Cardiac muscle cell (in vitro differentiated cells and primary cell): ENCODE results near the gene POP5. TPM values are rescaled to one million over a fixed set of nuclear protein-coding genes. Genes with fewer than 3 reads are reported as not detected.
A peak's percentile ranks its signal among the peaks of the same experiment; 100 is the strongest.
"Not testable (repeated sequence)": the region's sequence is repeated elsewhere in the genome, so short reads cannot be mapped to it uniquely, and the experiment has no call there.

Source experiments
- DNase-seq, 2 donors: peaks; one replicate each; pipeline versions ENCODE4 v3.0.0 to v3.0.0-alpha.2; 2010 to 2017; ENCODE audit warnings: low read depth in 1 of 2, low spot score in 1 of 2
- H3K27ac ChIP-seq: fragments of 200-600 bp; sonication (generic); 2 replicates; pipeline ENCODE4 v1.5.1; 2016
- H3K27me3 ChIP-seq: fragments of 200-600 bp; sonication (generic); 2 replicates; pipeline ENCODE4 v1.6.0; 2016; ENCODE audit warnings: control low read depth
- H3K36me3 ChIP-seq: fragments of 200-600 bp; sonication (generic); 2 replicates; pipeline ENCODE4 v1.5.1; 2016; ENCODE audit warnings: control low read depth
- H3K4me1 ChIP-seq: fragments of 200-600 bp; sonication (generic); 2 replicates; pipeline ENCODE4 v1.8.1; 2017; ENCODE audit warnings: low read depth, mild to moderate bottlenecking, mixed run types
- H3K4me3 ChIP-seq: fragments of 200-600 bp; sonication (generic); 2 replicates; pipeline ENCODE4 v1.5.1; 2016; ENCODE audit warnings: mild to moderate bottlenecking
- H3K9me3 ChIP-seq: fragments of 200-600 bp; sonication (generic); 2 replicates; pipeline ENCODE4 v1.5.1; 2017; ENCODE audit warnings: low read depth, mild to moderate bottlenecking, control low read depth
- polyA plus RNA-seq: library from polyadenylated mRNA; unstranded; fragments of >200 nt; fragmentation: Nextera tagmentation; extraction: Ambion mirVana; gene quantifications from 2 replicates; pipeline ENCODE4 v1.2.1, GENCODE V29; 2016
- total RNA-seq: library from RNA; depleted of rRNA; stranded (reverse); fragments of >200 nt; gene quantifications from 2 replicates; pipeline ENCODE4 v1.2.3, GENCODE V29; 2016
- TF ChIP-seq, protein P1 (sequence below): IDR thresholded peaks from 2 replicates; pipeline ENCODE4 v1.5.1; 2012; ENCODE audit warnings: low read depth, mild to moderate bottlenecking, low read length

The POP5 gene
- total and polyA plus RNA-seq, 2 experiments from 2014 or later = 27.9 to 75.3 TPM

DNA sequence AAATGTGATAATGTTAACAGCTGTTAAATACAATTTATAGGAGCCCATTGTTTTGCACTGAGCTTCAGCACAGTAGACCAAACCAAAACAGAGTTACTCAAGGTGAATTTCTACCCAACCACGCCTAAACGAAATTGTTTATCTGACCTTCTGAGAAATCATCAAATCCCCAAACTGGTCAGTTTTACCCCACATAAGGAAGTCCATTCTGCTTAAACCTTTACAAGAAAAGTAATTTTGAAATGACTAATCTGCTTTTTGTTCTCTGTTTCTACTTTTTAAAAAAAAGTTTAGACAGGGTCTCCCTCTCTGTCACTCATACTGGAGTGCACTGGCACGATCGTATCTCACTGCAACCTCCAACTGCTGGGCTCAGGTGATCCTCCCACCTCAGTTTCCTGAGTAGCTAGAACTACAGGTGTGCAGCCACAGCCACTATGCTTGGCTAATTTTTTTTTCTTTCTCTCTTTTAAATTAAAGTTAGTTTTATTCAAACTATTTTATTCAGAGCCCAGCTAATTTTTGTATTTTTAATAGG lies 48.4 kb downstream of the POP5 start:
- Histone ChIP-seq H3K36me3 (no peaks in the 10 kb centered on the region), H3K27ac (no peak overlapping the region), H3K4me1 (peaks cover 31% of the 10 kb centered on the region), H3K27me3 (no peaks in the 10 kb centered on the region), H3K4me3 (no peak overlapping the region), H3K9me3 (no peaks in the 10 kb centered on the region)
- TF ChIP-seq, protein P1, sequence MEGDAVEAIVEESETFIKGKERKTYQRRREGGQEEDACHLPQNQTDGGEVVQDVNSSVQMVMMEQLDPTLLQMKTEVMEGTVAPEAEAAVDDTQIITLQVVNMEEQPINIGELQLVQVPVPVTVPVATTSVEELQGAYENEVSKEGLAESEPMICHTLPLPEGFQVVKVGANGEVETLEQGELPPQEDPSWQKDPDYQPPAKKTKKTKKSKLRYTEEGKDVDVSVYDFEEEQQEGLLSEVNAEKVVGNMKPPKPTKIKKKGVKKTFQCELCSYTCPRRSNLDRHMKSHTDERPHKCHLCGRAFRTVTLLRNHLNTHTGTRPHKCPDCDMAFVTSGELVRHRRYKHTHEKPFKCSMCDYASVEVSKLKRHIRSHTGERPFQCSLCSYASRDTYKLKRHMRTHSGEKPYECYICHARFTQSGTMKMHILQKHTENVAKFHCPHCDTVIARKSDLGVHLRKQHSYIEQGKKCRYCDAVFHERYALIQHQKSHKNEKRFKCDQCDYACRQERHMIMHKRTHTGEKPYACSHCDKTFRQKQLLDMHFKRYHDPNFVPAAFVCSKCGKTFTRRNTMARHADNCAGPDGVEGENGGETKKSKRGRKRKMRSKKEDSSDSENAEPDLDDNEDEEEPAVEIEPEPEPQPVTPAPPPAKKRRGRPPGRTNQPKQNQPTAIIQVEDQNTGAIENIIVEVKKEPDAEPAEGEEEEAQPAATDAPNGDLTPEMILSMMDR = no peak
- no peak for DNase-seq

DNA sequence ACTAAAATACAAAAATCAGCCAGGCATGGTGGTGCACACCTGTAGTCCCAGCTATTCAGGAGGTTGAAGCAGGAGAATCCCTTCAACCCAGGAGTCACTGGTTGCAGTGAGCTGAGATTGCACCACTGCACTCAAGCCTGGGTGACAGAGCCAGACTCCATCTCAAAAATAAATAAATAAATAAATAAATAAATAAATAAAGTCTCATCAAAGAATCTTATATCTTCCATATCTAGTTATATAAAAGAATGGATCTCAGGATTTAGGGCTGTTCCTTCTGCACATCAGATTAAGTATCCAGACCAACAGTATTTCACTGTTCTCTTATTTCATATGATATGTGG lies 50.8 kb downstream of the POP5 start:
- not testable (repeated sequence) for DNase-seq, H3K9me3 ChIP-seq, H3K27me3 ChIP-seq, H3K4me1 ChIP-seq, H3K4me3 ChIP-seq, H3K27ac ChIP-seq, H3K36me3 ChIP-seq

DNA sequence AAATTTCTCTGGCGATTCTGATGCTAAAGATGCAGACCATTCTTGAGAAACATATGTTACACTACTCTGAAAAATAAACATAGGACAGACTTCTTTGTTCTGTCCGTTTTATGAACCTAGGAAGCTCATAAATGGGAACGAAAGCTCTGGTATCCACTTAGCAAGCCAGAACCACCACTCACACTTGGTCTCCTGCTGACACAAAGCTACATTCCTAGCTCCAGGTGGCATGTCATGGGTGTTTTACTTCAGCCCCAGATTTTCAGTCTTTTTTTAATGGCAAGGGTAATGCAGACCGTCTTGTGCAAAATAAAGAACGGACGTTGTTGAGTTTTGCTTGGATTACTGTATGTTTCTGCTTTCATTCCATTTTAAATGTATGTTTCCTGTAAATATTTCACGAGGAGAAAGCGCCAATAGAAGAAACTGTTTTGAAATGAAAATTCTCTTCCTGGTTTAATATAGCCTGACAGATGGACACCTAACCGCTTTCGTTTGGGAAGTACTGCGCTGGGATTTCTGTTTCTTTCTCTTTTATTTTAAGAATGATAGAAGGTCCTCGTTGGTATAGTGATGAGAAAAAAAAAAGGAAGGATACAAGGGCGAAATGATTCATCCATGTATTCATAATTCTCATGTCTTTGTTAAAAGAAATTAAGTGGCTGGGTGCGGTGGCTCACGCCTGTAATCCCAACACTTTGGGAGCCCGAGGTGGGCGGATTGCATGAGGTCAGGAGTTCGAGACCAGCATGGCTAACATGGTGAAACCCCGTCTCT lies 51.4 kb downstream of the POP5 start:
- H3K36me3 ChIP-seq = no peaks in the 10 kb centered on the region
- H3K9me3 ChIP-seq = no peaks in the 10 kb centered on the region
- DNase-seq = peak; percentile 46 to 55
- H3K4me1 ChIP-seq = peaks cover 6% of the 10 kb centered on the region
- no peaks in the 10 kb centered on the region for H3K27me3 ChIP-seq
- H3K4me3 ChIP-seq = peak overlapping the region; percentile 73
- TF ChIP-seq, protein P1 = no peak
- peak overlapping the region; percentile 93 for H3K27ac ChIP-seq

DNA sequence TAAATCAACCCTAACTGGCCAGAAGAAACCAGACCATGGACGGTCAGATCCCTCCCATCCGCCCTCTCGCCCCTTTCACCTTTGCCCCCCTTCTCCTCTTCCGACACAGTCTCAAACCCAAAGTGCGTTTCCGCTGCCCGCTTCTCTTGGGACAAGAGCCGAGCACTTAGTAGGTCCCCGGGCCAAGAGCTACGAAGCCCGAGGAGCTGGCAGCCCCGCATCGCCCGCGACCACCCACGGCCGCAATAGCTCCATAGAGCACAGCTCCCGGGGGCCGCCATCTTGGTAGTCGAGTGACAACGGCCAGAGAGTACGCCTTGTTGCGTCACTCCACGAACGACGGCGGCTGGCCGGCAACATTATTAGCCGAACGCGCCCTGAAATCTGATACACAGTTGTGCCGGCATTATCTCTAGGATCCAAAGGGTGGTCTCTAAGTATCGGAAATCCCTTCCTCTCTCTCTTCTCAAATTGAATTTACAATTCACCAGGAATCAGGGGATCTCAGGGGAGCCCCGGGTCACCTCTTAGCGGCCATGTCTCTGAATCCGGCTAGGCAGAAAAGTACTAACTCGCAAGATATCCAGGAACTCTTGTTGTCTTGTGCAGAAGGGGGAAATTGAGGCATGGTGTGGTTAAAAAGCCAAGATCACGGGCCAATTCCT lies 52.2 kb downstream of the POP5 start, which contains the start of gene COQ5:
TSS of gene COQ5 (minus strand) at position 298 of the 665 bp plus-strand sequence. CDS start at position 281, 17 bp downstream.
- TF ChIP-seq, protein P1 = no peak
- DNase-seq = peak; percentile 87 to 92
- peak within 1 kb of the TSS; percentile 93 for H3K27ac ChIP-seq
- peak within 1 kb of the TSS; percentile 73 for H3K4me3 ChIP-seq
- H3K4me1 ChIP-seq = peaks cover 6% of the 10 kb centered on the region
- no peaks in the 10 kb centered on the region for H3K27me3 ChIP-seq
- no peaks in the 10 kb centered on the region for H3K36me3 ChIP-seq
- no peaks in the 10 kb centered on the region for H3K9me3 ChIP-seq

Other genes with a start within 250 kb of the POP5 start
- 22.5 and 28.8 TPM in 2 replicates for gene MSI1, start 212.2 kb downstream of the POP5 start, total RNA-seq
- gene MSI1, start 212.2 kb downstream of the POP5 start, polyA plus RNA-seq = 26.2 and 38.7 TPM in 2 replicates
- gene COX6A1, start 143.3 kb downstream of the POP5 start, total RNA-seq = 759 and 1,227 TPM in 2 replicates
- gene COX6A1, start 143.3 kb downstream of the POP5 start, polyA plus RNA-seq = 1,076 and 1,511 TPM in 2 replicates
- 11.9 and 21.1 TPM in 2 replicates for gene TRIAP1, start 135.0 kb downstream of the POP5 start, total RNA-seq
- 41.9 and 58.8 TPM in 2 replicates for gene TRIAP1, start 135.0 kb downstream of the POP5 start, polyA plus RNA-seq
- 13.8 and 19.3 TPM in 2 replicates for gene GATC, start 135.0 kb downstream of the POP5 start, total RNA-seq
- gene GATC, start 135.0 kb downstream of the POP5 start, polyA plus RNA-seq = 11.4 and 12.7 TPM in 2 replicates
- 126 and 131 TPM in 2 replicates for gene SRSF9, start 111.7 kb downstream of the POP5 start, total RNA-seq
- gene SRSF9, start 111.7 kb downstream of the POP5 start, polyA plus RNA-seq = 195 and 205 TPM in 2 replicates
- 186 and 248 TPM in 2 replicates for gene DYNLL1, start 85.3 kb downstream of the POP5 start, total RNA-seq
- 534 and 546 TPM in 2 replicates for gene DYNLL1, start 85.3 kb downstream of the POP5 start, polyA plus RNA-seq
- 61.8 and 67.2 TPM in 2 replicates for gene COQ5, start 52.2 kb downstream of the POP5 start, total RNA-seq
- 99.3 and 112 TPM in 2 replicates for gene COQ5, start 52.2 kb downstream of the POP5 start, polyA plus RNA-seq
- 107 and 122 TPM in 2 replicates for gene RNF10, start 47.0 kb downstream of the POP5 start, total RNA-seq
- 210 and 227 TPM in 2 replicates for gene RNF10, start 47.0 kb downstream of the POP5 start, polyA plus RNA-seq
- gene CABP1, start 59.2 kb upstream of the POP5 start, total RNA-seq = not detected in 2 replicates
- not detected in 2 replicates for gene CABP1, start 59.2 kb upstream of the POP5 start, polyA plus RNA-seq
- gene MLEC, start 105.7 kb upstream of the POP5 start, total RNA-seq = 122 and 137 TPM in 2 replicates
- gene MLEC, start 105.7 kb upstream of the POP5 start, polyA plus RNA-seq = 159 and 215 TPM in 2 replicates
- gene UNC119B, start 129.1 kb upstream of the POP5 start, total RNA-seq = 22.0 and 28.2 TPM in 2 replicates
- gene UNC119B, start 129.1 kb upstream of the POP5 start, polyA plus RNA-seq = 14.1 and 14.7 TPM in 2 replicates
- 34.3 and 59.8 TPM in 2 replicates for gene ACADS, start 144.4 kb upstream of the POP5 start, total RNA-seq
- 35.9 and 77.1 TPM in 2 replicates for gene ACADS, start 144.4 kb upstream of the POP5 start, polyA plus RNA-seq